Measurements from ENCODE around the gene ABCB8.

The ABCB8 gene

GRCh38 chr7:151059367-151060112 lies 31.3 kb downstream of the ABCB8 start, which contains the start of gene SLC4A2 (continued):
- TF ChIP-seq ZNF169 (tag by site-specific recombination; IDR thresholded peaks at IDR 0.05) (no peak), ZNF350 (tag by site-specific recombination; IDR thresholded peaks at IDR 0.05) (no peak), ZNF518A (tag by site-specific recombination; conservative IDR thresholded peaks at IDR 0.05; ENCODE audit: low read depth) (no peak), AEBP2 (tag by site-specific recombination; IDR thresholded peaks at IDR 0.05; ENCODE audit: borderline replicate concordance) (no peak), ZNF768 (tag by site-specific recombination; IDR thresholded peaks at IDR 0.05) (no peak), ZNF529 (tag by site-specific recombination; IDR thresholded peaks at IDR 0.05; ENCODE audit: insufficient replicate concordance) (no peak), KLF16 (tag by site-specific recombination; IDR thresholded peaks at IDR 0.05) (peak; percentile 73; the same call in 1 of the 2 replicates), KLF1 (tag by site-specific recombination; IDR thresholded peaks at IDR 0.05) (peak; percentile 59), ZNF335 (tag by site-specific recombination; conservative IDR thresholded peaks at IDR 0.05) (peak; percentile 74), ZFP69B (tag by site-specific recombination; IDR thresholded peaks at IDR 0.05) (0 out of 2 replicates have a peak, but pooled peaks have one; percentile 12), ZNF677 (tag by site-specific recombination; IDR thresholded peaks at IDR 0.05) (no peak), TRIM28 (IDR thresholded peaks at IDR 0.05; ENCODE audit: borderline replicate concordance, low read length) (no peak), ZNF629 (tag by site-specific recombination; IDR thresholded peaks at IDR 0.05) (peak; percentile 10; the same call in 1 of the 2 replicates), GLI2 (tag by site-specific recombination; IDR thresholded peaks at IDR 0.05; ENCODE audit: borderline replicate concordance, low read depth) (no peak), KLF9 (tag by site-specific recombination; IDR thresholded peaks at IDR 0.05; ENCODE audit: low read depth) (peak; percentile 74; the same call in 1 of the 2 replicates), YY1 (tag by site-specific recombination; IDR thresholded peaks at IDR 0.05) (no peak), ZNF560 (tag by site-specific recombination; IDR thresholded peaks at IDR 0.05; ENCODE audit: borderline replicate concordance) (no peak), ZNF777 (tag by site-specific recombination; IDR thresholded peaks at IDR 0.05; ENCODE audit: borderline replicate concordance) (0 out of 2 replicates have a peak, but pooled peaks have one; percentile 0), ZNF423 (tag by site-specific recombination; IDR thresholded peaks at IDR 0.05) (peak; percentile 63; the same call in 1 of the 2 replicates), ZNF148 (tag by site-specific recombination; IDR thresholded peaks at IDR 0.05; ENCODE audit: borderline replicate concordance) (no peak), ZNF610 (tag by site-specific recombination; IDR thresholded peaks at IDR 0.05; ENCODE audit: borderline replicate concordance) (no peak), SETDB1 (IDR thresholded peaks at IDR 0.05; ENCODE audit: insufficient read length, low read length) (no peak), SP3 (tag by site-specific recombination; IDR thresholded peaks at IDR 0.05) (peak; percentile 62), RBAK (tag by site-specific recombination; IDR thresholded peaks at IDR 0.05) (no peak), ZNF138 (tag by site-specific recombination; IDR thresholded peaks at IDR 0.05; ENCODE audit: borderline replicate concordance) (0 out of 2 replicates have a peak, but pooled peaks have one; percentile 33), ZNF248 (tag by site-specific recombination; IDR thresholded peaks at IDR 0.05) (no peak), GLIS2 (tag by site-specific recombination; IDR thresholded peaks at IDR 0.05) (peak; percentile 88; the same call in 1 of the 2 replicates), ZNF580 (tag by site-specific recombination; IDR thresholded peaks at IDR 0.05) (no peak), ZNF585B (tag by site-specific recombination; IDR thresholded peaks at IDR 0.05) (no peak), ZBTB26 (tag by site-specific recombination; optimal IDR thresholded peaks at IDR 0.05) (peak; percentile 94)

Measured in HEK293 (cell line).